ENCODE data around the gene ANKH.

ANKH gene

DNA sequence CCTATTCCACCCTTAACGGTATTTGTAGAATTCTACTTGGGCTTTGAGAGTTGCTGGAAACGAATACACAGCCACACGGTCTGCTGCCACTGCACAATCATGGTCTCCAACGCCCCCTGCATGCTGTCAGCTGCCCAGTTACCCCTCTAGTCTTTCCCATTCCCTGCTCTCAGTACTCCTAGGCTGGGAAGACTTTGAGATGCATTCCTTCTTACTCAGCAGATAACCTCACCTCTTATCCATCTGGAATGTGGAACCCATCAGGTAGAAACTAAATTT is 92.8 kb downstream of the ANKH start:
- TF ChIP-seq, protein P1, sequence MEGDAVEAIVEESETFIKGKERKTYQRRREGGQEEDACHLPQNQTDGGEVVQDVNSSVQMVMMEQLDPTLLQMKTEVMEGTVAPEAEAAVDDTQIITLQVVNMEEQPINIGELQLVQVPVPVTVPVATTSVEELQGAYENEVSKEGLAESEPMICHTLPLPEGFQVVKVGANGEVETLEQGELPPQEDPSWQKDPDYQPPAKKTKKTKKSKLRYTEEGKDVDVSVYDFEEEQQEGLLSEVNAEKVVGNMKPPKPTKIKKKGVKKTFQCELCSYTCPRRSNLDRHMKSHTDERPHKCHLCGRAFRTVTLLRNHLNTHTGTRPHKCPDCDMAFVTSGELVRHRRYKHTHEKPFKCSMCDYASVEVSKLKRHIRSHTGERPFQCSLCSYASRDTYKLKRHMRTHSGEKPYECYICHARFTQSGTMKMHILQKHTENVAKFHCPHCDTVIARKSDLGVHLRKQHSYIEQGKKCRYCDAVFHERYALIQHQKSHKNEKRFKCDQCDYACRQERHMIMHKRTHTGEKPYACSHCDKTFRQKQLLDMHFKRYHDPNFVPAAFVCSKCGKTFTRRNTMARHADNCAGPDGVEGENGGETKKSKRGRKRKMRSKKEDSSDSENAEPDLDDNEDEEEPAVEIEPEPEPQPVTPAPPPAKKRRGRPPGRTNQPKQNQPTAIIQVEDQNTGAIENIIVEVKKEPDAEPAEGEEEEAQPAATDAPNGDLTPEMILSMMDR (IDR thresholded peaks at IDR 0.05; ENCODE audit: control insufficient read depth, insufficient read depth, low read depth, low read length, missing control alignments), result no peak
- DNase-seq (ENCODE audit: low read depth), result no peak
- H3K4me3 ChIP-seq (ENCODE audit: control insufficient read depth, low read depth, low read length), result no peak overlapping the region

DNA sequence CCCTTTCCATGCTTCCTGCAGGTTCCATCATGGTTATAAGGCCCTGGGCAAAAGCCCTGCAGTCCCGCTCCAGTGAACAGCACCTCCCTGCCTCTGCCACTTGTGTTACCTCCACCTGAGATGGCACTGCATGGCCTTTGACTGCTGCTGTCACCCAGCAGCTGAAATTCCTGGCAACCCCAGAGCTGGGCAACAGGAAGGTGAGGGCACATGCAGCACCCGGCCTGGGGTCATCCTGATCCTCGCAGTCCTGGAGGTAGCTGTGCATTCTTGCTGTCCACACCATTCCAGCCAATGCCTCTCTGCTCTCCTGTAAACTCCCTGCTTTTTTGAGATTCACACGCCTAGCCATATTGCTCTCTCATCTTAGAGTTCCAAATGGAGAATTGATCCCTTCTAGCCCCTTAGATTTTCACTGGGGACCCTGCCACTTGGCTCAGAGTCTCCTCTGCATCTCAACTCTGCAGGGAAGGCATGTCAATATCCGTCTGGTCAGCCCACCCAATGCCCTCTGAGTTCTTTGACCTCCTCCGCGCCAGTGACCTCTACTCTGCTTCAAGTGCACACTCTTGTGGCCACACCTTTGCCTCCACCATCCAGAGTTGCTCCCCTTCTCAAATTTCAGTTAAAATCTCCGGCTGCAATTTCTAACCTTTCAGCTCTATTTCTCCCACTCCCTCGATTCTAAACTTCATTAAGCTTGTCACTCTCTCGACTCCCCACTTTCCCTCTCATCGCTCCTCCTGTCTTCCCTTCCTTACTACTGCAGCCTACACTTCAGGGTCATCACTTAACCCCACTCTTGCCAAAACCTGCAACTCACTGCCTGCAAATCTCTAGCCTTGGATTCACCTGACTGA is 93.4 kb downstream of the ANKH start:
- no peak overlapping the region for H3K4me3 ChIP-seq (ENCODE audit: control insufficient read depth, low read depth, low read length)
- DNase-seq (ENCODE audit: low read depth), result no peak
- TF ChIP-seq, protein P1 (IDR thresholded peaks at IDR 0.05; ENCODE audit: control insufficient read depth, insufficient read depth, low read depth, low read length, missing control alignments), result no peak

DNA sequence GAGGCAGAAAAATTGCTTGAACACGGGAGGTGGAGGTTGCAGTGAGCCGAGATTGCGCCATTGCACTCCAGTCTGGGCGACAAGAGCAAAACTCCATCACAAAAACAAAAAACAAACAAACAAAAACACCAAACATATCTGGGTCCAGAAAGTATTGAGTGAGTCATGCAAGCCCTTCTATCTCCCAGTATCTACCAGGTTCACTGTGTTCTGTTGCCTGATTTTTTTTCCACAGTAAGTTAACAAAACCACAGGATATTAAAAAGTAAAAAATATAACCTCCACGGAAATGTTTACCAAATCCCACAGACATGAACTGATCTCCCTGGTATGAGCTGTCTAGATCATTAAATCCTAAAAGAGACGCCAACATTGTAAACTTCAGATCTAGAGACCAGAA is 94.4 kb downstream of the ANKH start:
- TF ChIP-seq, protein P1 (IDR thresholded peaks at IDR 0.05; ENCODE audit: control insufficient read depth, insufficient read depth, low read depth, low read length, missing control alignments), result no peak
- DNase-seq (ENCODE audit: low read depth), result no peak
- no peak overlapping the region for H3K4me3 ChIP-seq (ENCODE audit: control insufficient read depth, low read depth, low read length)

DNA sequence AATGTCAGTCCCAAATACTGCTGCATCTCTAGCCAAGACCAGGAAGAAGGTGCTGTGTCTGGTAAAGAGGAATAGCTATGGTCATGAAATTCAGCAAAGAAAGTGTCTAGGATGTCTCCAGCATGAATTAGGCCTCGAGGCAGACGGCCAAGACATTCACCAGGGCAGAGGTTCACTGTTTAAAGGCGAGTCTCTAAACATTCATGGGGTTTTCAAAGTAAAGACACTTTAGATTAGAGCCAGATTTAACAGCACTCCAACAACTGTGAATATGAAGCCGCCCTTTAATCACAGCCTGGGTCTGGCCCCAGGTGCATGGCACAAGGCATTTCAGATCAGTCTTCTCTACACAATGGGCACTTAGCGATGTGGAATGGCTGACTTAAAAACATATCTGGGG is 95.0 kb downstream of the ANKH start:
- no peak for DNase-seq (ENCODE audit: low read depth)
- no peak overlapping the region for H3K4me3 ChIP-seq (ENCODE audit: control insufficient read depth, low read depth, low read length)
- TF ChIP-seq, protein P1 (IDR thresholded peaks at IDR 0.05; ENCODE audit: control insufficient read depth, insufficient read depth, low read depth, low read length, missing control alignments), result no peak

DNA sequence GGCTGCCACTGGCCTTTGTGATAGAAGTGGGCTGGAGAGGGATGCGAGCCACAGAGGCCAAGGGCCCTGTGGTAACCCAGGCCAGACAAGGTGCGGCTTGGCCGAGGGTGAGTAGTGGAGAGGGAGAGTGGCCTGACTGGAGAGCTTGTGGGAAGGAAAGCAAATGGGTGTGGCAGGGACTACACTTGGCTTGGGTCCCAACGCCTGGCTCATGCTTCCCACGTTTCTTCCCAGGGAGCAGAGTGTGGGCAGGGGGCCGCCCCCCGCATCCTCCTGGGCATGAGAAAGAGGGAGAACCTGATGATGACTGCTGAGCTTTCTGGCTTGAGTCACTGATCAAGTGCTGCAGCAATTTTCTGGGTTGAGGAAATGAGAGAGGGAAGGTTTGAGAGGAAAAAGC is 95.7 kb downstream of the ANKH start:
- TF ChIP-seq, protein P1 (IDR thresholded peaks at IDR 0.05; ENCODE audit: control insufficient read depth, insufficient read depth, low read depth, low read length, missing control alignments), result no peak
- DNase-seq (ENCODE audit: low read depth), result peak; percentile 10
- H3K4me3 ChIP-seq (ENCODE audit: control insufficient read depth, low read depth, low read length), result no peak overlapping the region

DNA sequence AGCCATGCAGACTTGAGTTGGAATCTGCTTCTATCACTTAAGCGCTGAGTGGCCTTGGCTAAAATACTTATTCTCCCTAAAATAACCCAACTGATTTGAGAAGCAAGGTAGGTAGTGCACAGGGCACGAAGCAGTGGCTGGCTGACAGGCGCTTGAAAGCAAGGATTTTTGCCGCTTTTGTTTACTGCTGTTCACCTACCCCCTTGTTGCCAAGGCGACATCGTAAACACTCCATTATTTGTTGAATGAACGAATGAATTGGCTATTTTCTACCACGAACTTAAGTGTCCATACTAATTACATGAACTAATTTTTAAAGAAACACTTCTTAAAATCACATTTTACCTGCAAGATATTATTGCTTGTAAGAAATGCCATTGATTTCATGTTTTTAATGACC is 98.0 kb downstream of the ANKH start:
- DNase-seq (ENCODE audit: low read depth), result no peak
- TF ChIP-seq, protein P1 (IDR thresholded peaks at IDR 0.05; ENCODE audit: control insufficient read depth, insufficient read depth, low read depth, low read length, missing control alignments), result no peak

More for the DNA sequence above, 98.0 kb downstream of the ANKH start:
- no peak overlapping the region for H3K4me3 ChIP-seq (ENCODE audit: control insufficient read depth, low read depth, low read length)
